ENCODE data around the gene ERF.

Gene ERF

DNA sequence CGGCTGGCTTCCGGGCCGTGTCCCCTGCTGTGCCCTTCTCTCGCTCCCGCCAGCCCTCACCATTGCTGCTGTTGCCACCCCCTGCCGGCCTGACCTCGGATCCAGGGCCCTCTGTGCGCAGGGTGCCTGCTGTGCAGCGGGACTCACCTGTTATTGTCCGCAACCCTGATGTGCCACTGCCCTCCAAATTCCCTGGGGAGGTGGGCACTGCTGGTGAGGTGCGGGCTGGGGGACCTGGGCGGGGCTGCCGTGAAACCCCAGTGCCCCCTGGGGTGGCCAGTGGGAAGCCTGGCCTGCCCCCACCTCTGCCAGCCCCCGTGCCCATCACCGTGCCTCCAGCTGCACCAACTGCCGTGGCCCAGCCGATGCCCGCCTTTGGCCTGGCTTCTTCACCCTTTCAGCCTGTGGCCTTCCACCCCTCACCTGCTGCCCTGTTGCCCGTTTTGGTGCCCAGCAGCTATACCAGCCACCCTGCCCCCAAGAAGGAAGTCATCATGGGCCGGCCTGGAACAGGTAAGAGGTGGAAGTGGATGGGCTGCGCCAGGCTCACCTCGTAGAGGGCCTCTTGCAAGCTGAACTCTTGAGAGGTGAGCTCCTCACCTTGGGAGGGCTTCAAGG, 19.2 kb upstream of the ERF start:
- no peak for DNase-seq (ENCODE audit: extremely low read depth, low read depth)
- TF ChIP-seq, protein P1, sequence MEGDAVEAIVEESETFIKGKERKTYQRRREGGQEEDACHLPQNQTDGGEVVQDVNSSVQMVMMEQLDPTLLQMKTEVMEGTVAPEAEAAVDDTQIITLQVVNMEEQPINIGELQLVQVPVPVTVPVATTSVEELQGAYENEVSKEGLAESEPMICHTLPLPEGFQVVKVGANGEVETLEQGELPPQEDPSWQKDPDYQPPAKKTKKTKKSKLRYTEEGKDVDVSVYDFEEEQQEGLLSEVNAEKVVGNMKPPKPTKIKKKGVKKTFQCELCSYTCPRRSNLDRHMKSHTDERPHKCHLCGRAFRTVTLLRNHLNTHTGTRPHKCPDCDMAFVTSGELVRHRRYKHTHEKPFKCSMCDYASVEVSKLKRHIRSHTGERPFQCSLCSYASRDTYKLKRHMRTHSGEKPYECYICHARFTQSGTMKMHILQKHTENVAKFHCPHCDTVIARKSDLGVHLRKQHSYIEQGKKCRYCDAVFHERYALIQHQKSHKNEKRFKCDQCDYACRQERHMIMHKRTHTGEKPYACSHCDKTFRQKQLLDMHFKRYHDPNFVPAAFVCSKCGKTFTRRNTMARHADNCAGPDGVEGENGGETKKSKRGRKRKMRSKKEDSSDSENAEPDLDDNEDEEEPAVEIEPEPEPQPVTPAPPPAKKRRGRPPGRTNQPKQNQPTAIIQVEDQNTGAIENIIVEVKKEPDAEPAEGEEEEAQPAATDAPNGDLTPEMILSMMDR (IDR thresholded peaks at IDR 0.05; ENCODE audit: low read depth, low read length): no peak

GRCh38 chr19:42273407-42274064, 18.6 kb upstream of the ERF start:
- TF ChIP-seq, protein P1 (IDR thresholded peaks at IDR 0.05; ENCODE audit: low read depth, low read length): no peak
- DNase-seq (ENCODE audit: extremely low read depth, low read depth): no peak

DNA sequence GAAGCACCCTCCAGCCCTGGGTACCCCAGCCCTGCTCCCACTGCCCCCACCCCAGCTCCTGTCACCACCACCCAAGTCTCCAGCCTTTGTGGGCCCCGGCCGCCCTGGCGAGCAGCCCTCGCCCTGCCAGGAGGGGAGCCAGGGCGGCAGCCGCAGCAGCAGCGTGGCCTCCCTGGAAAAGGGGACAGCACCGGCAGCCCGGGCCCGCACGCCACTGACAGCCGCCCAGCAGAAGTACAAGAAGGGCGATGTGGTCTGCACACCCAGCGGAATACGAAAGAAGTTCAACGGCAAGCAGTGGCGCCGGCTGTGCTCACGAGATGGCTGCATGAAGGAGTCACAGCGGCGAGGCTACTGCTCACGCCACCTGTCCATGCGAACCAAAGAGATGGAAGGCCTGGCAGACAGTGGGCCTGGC, 18.1 kb upstream of the ERF start:
- DNase-seq (ENCODE audit: extremely low read depth, low read depth): no peak
- TF ChIP-seq, protein P1 (IDR thresholded peaks at IDR 0.05; ENCODE audit: low read depth, low read length): no peak

DNA sequence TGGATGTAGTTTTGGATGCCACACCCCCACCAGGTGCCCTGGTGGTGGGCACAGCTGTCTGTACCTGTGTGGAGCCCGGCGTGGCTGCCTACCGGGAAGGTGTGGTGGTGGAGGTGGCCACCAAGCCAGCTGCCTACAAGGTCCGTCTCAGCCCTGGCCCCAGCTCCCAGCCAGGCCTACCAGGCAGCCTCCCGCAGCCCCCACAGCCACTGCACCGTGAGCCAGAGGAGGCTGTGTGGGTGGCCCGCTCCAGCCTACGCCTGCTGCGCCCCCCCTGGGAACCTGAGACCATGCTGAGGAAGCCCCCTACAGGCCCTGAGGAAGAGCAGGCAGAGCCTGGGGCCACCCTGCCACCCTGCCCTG, 17.6 kb upstream of the ERF start:
- DNase-seq (ENCODE audit: extremely low read depth, low read depth): no peak
- TF ChIP-seq, protein P1 (IDR thresholded peaks at IDR 0.05; ENCODE audit: low read depth, low read length): no peak

GRCh38 chr19:42271861-42272534, 17.1 kb upstream of the ERF start:
- no peak for DNase-seq (ENCODE audit: extremely low read depth, low read depth)
- TF ChIP-seq, protein P1 (IDR thresholded peaks at IDR 0.05; ENCODE audit: low read depth, low read length): no peak

GRCh38 chr19:42271045-42271419, 16.1 kb upstream of the ERF start:
- TF ChIP-seq, protein P1 (IDR thresholded peaks at IDR 0.05; ENCODE audit: low read depth, low read length): no peak

DNA sequence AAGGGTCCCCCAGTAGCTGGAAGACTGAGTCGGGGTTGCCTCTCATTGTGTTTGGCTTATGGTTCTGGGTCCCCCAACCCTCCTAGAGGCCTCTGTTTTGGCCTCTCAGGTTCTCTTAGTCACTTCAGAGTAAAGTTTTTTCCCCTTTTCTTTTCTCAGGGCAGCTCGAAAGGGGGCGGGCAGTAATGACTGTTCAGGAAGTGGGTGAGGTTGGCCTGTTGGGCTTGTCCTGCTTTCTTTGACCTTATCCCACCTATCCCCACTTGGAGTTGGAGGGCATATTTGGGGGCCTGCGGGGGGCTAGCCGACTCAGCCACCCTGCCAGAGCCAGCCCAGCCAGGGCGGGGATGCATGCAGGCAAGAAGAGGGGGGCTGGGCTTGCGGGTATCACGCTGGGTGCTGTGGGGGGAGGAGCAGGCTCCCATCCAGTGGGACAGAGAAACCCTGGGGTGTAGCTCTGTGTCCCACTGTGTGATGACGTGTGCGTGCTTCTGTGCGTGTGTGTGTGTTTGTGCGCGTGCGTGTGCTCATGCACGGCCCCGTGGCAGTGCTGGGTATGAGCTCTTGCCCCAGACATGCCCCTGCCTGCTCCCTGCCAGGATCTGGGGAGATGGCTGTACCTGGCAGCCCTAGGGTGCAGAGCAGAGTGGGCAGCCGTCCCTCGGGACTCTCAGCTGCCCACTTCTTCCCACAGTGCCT, 15.6 kb upstream of the ERF start:
- TF ChIP-seq, protein P1 (IDR thresholded peaks at IDR 0.05; ENCODE audit: low read depth, low read length): no peak
- peak; percentile 67 for DNase-seq (ENCODE audit: extremely low read depth, low read depth)

More at GRCh38 chr19:42271045-42271419, 16.1 kb upstream of the ERF start:
- DNase-seq (ENCODE audit: extremely low read depth, low read depth): no peak

Data from AG09319 (cell line).